GM18951 (cell line): ENCODE results near the gene STAT4.

Experiments used
- POLR2A ChIP-seq: IDR thresholded peaks from 4 replicates; pipeline ENCODE4 v1.6.1; 2011; ENCODE audit warnings: mild to moderate bottlenecking; ENCODE audit not compliant: insufficient read length, insufficient read depth; ENCODE audit errors: extremely low read depth
- in situ Hi-C: fragments of 300-500 bp; cut with MboI; formaldehyde crosslinking; loops from one replicate; pipeline ENCODE4 v1.12.0; 2022; ENCODE audit warnings: low sequenced_read_pairs, mixed read lengths, inconsistent platforms; ENCODE audit not compliant: unreplicated experiment

The STAT4 gene

GRCh38 chr2:191036363-191036762 lies 114.4 kb downstream of the STAT4 start:
- in situ Hi-C loops: no loop called here
- TF ChIP-seq POLR2A: no peak

GRCh38 chr2:191032588-191033429 lies 118.0 kb downstream of the STAT4 start:
- in situ Hi-C loops: no loop called here
- TF ChIP-seq POLR2A: no peak

- in situ Hi-C loops: no loop called here
These were observed 119.5 kb downstream of the STAT4 start for GRCh38 chr2:191031256-191031655.

GRCh38 chr2:191030521-191031154 lies 120.2 kb downstream of the STAT4 start:
- in situ Hi-C loops: no loop called here
- no peak for TF ChIP-seq POLR2A

More at GRCh38 chr2:191031256-191031655, 119.5 kb downstream of the STAT4 start:
- TF ChIP-seq POLR2A: no peak

- in situ Hi-C loops: no loop called here
- TF ChIP-seq POLR2A: no peak
These were observed 121.4 kb downstream of the STAT4 start for GRCh38 chr2:191029280-191029950.

GRCh38 chr2:191026377-191026776 lies 124.4 kb downstream of the STAT4 start:
- in situ Hi-C loops: no loop called here
- no peak for TF ChIP-seq POLR2A

- in situ Hi-C loops: no loop called here
- TF ChIP-seq POLR2A: no peak
These were observed 125.7 kb downstream of the STAT4 start for GRCh38 chr2:191025135-191025534.

GRCh38 chr2:191023235-191023679 lies 127.5 kb downstream of the STAT4 start:
- TF ChIP-seq POLR2A: no peak
- in situ Hi-C loops: no loop called here

- in situ Hi-C loops: no loop called here
These were observed 129.9 kb downstream of the STAT4 start for GRCh38 chr2:191020742-191021381.

GRCh38 chr2:191020221-191020741 lies 130.5 kb downstream of the STAT4 start:
- TF ChIP-seq POLR2A: peak; percentile 97
- in situ Hi-C loops: no loop called here

More at GRCh38 chr2:191020742-191021381, 129.9 kb downstream of the STAT4 start:
- no peak for TF ChIP-seq POLR2A

GRCh38 chr2:191019376-191019775 lies 131.4 kb downstream of the STAT4 start:
- in situ Hi-C loops: no loop called here
- TF ChIP-seq POLR2A: no peak

- peak; percentile 32 for TF ChIP-seq POLR2A
These were observed 132.1 kb downstream of the STAT4 start for GRCh38 chr2:191018643-191019119.

GRCh38 chr2:191018048-191018447 lies 132.7 kb downstream of the STAT4 start:
- in situ Hi-C loops: no loop called here
- TF ChIP-seq POLR2A: no peak

More at GRCh38 chr2:191018643-191019119, 132.1 kb downstream of the STAT4 start:
- in situ Hi-C loops: no loop called here

GRCh38 chr2:191015831-191016230 lies 135.0 kb downstream of the STAT4 start:
- TF ChIP-seq POLR2A: no peak
- in situ Hi-C loops: no loop called here
